ENCODE results near the gene HNRNPH1. TPM values are rescaled to one million over a fixed set of nuclear protein-coding genes. Genes with fewer than 3 reads are reported as not detected.

The HNRNPH1 gene
- total RNA-seq, 4 donors from 2014 or later: 459 to 991 (median 620) TPM

- peak overlapping the region in 1 of 3 donors; percentile 99 for H3K4me3 ChIP-seq (replicated peaks in 1 of 3)
- peaks cover 55 to 62% of the 10 kb centered on the region in 2 donors for H3K36me3 ChIP-seq
- peak overlapping the region in 1 of 3 donors; percentile 91 for H3K27ac ChIP-seq
- WGBS, 2 donors: 5 to 8% methylated on average over 3 of the region's 3 CpGs
- TF ChIP-seq CTCF (IDR thresholded peaks at IDR 0.05) (no peak), POLR2A (IDR thresholded peaks at IDR 0.05) (no peak)
- peaks cover 34 to 41% of the 10 kb centered on the region in 2 donors for H3K4me1 ChIP-seq
- intact Hi-C loops (cut with DNase I): loop anchor here (5.0 kb wide), 2 partner anchors 63 to 187 kb away; partner anchors contain the start of gene MGAT4B
- H3K9me3 ChIP-seq: no peaks in the 10 kb centered on the region
- H3K27me3 ChIP-seq: no peaks in the 10 kb centered on the region
- no peak for DNase-seq
Measured at GRCh38 chr5:179620293-179620692, 3.2 kb downstream of the HNRNPH1 start.

DNA sequence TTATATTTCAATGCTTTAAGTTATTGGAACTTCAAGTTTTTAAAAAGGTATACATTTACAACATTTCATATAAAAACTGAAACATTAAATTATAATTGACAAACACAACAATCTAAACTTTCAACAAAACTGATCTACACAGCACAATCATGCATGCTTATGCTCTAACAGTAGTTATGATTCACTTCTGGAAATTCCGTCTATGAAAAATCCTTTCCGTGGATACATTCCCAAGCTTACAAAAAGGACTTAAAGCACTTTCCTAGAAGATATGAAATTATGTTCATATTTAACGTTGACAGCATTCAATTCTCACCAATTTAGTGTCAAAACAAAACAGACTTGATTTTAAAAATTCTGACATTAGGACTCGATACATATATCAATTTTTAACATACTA lies 3.7 kb downstream of the HNRNPH1 start:
- H3K4me1 ChIP-seq: peaks cover 33 to 41% of the 10 kb centered on the region in 2 donors
- no peaks in the 10 kb centered on the region for H3K9me3 ChIP-seq
- peak overlapping the region in 1 of 3 donors; percentile 91 for H3K27ac ChIP-seq
- WGBS, 2 donors: 13% methylated on average over 4 of the region's 4 CpGs
- TF ChIP-seq CTCF (IDR thresholded peaks at IDR 0.05): no peak
- no peak for TF ChIP-seq POLR2A (IDR thresholded peaks at IDR 0.05)
- H3K4me3 ChIP-seq (replicated peaks in 1 of 3): no peak overlapping the region
- H3K36me3 ChIP-seq: peaks cover 60 to 67% of the 10 kb centered on the region in 2 donors
- H3K27me3 ChIP-seq: no peaks in the 10 kb centered on the region
- intact Hi-C loops (cut with DNase I): loop anchor here (5.0 kb wide), 2 partner anchors 62 to 188 kb away; partner anchors contain the start of gene MGAT4B
- DNase-seq: no peak

- Histone ChIP-seq H3K36me3 (peaks cover 66 to 75% of the 10 kb centered on the region in 2 donors), H3K27ac (peak overlapping the region in 1 of 3 donors; percentile 31), H3K4me3 (replicated peaks in 1 of 3) (no peak overlapping the region), H3K27me3 (no peaks in the 10 kb centered on the region), H3K9me3 (no peaks in the 10 kb centered on the region), H3K4me1 (peaks cover 26 to 35% of the 10 kb centered on the region in 2 donors)
- intact Hi-C loops (cut with DNase I): no loop called here
- TF ChIP-seq CTCF (IDR thresholded peaks at IDR 0.05): no peak
- 28 to 29% methylated on average over 6 of the region's 6 CpGs for WGBS, 2 donors
- DNase-seq: no peak
Measured at GRCh38 chr5:179618923-179619554, 4.4 kb downstream of the HNRNPH1 start.

- no peak overlapping the region for H3K4me3 ChIP-seq (replicated peaks in 1 of 3)
- no peak overlapping the region for H3K27ac ChIP-seq
- intact Hi-C loops (cut with DNase I): no loop called here
- 80 to 87% methylated on average over 7 of the region's 7 CpGs for WGBS, 2 donors
- DNase-seq: no peak
- H3K9me3 ChIP-seq: no peaks in the 10 kb centered on the region
- TF ChIP-seq CTCF (IDR thresholded peaks at IDR 0.05): no peak
- no peak for TF ChIP-seq POLR2A (IDR thresholded peaks at IDR 0.05)
- H3K36me3 ChIP-seq: peaks cover 78 to 86% of the 10 kb centered on the region in 2 donors
- H3K4me1 ChIP-seq: peaks cover 26 to 34% of the 10 kb centered on the region in 2 donors
- no peaks in the 10 kb centered on the region for H3K27me3 ChIP-seq
Measured at GRCh38 chr5:179617930-179618329, 5.5 kb downstream of the HNRNPH1 start.

DNA sequence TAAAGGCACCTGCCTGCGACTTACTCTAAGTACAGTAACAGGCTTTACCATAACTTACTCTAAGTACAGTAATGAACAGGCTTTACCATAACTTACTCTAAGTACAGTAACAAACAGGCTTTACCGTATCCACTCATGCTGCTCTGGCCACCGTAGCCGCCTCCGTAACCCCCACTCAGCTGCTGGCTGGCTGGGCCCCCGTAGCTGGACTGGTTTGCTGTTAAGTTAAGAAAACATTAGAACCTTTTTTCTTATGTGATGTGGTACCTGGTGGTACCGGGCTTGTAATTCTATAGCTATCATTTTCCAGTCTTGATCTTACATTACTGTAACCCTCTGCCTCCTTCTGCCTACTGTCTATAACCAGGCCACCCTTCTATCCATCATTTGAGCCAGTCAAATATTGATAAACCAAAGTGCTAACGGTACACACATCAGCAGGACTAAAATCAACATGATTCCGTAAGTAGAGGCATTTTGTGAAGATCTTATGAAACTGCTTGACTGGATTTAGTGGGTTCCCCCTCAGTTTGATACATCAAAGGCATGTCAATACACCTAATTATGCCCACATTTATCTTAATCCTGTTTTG lies 7.4 kb downstream of the HNRNPH1 start:
- peaks cover 87 to 92% of the 10 kb centered on the region in 2 donors for H3K36me3 ChIP-seq
- intact Hi-C loops (cut with DNase I): no loop called here
- H3K4me1 ChIP-seq: peaks cover 24 to 34% of the 10 kb centered on the region in 2 donors
- TF ChIP-seq CTCF (IDR thresholded peaks at IDR 0.05) (no peak), POLR2A (IDR thresholded peaks at IDR 0.05) (no peak)
- 82 to 83% methylated on average over 9 of the region's 9 CpGs for WGBS, 2 donors
- no peak overlapping the region for H3K27ac ChIP-seq
- no peak overlapping the region for H3K4me3 ChIP-seq (replicated peaks in 1 of 3)
- no peaks in the 10 kb centered on the region for H3K27me3 ChIP-seq
- no peak for DNase-seq
- no peaks in the 10 kb centered on the region for H3K9me3 ChIP-seq
